HepG2 (cell line): Measurements from ENCODE around the gene ERF. TPM values are rescaled to one million over a fixed set of nuclear protein-coding genes. Genes with fewer than 3 reads are reported as not detected.

Experiments
- BHLHE40 ChIP-seq: IDR thresholded peaks from 2 replicates; pipeline ENCODE4 v1.6.1; 2011; ENCODE audit warnings: low read length, improper control_type of control experiment
- CBX1 ChIP-seq: IDR thresholded peaks from one replicate; pipeline ENCODE4 v1.6.1; 2016; ENCODE audit warnings: antibody characterized with exemption, low read depth
- FOXA3 ChIP-seq: IDR thresholded peaks from 2 replicates; pipeline ENCODE4 v1.6.1; 2016; ENCODE audit warnings: missing genetic modification reagents, missing compliant biosample characterization
- KLF9 ChIP-seq: IDR thresholded peaks from 2 replicates; pipeline ENCODE4 v1.6.1; 2016; ENCODE audit warnings: low read depth
- NCOR1 ChIP-seq: fragments of 200-600 bp; sonication (generic); IDR thresholded peaks from 2 replicates; pipeline ENCODE4 v1.7.0; 2017; ENCODE audit warnings: antibody characterized with exemption, low read length, borderline replicate concordance
- PCBP1 ChIP-seq: fragments of 200-400 bp; formaldehyde crosslinking; IDR thresholded peaks from 2 replicates; pipeline ENCODE4 v1.6.1; 2017; ENCODE audit warnings: mild to moderate bottlenecking, low read depth, low read length, borderline replicate concordance
- PLRG1 ChIP-seq: fragments of 450-650 bp; conservative IDR thresholded peaks from 2 replicates; pipeline ENCODE4 v1.6.1; 2016
- SP1 ChIP-seq, 2 experiments: fragments of 450-650 bp in 1 of 2; sonication (generic) in 1 of 2; formaldehyde crosslinking in 1 of 2; IDR thresholded peaks; 2 replicates each; pipeline versions ENCODE4 v1.4.0 to v1.6.1; 2016 to 2020; ENCODE audit warnings: missing genetic modification reagents in 1 of 2
- SYNCRIP ChIP-seq: fragments of 200-400 bp; formaldehyde crosslinking; IDR thresholded peaks from 2 replicates; pipeline ENCODE4 v1.6.1; 2018; ENCODE audit warnings: mild to moderate bottlenecking, low read depth, low read length; ENCODE audit not compliant: insufficient read depth
- ZKSCAN1 ChIP-seq: fragments of 150-350 bp; IDR thresholded peaks from 2 replicates; pipeline ENCODE4 v1.6.1; 2014; ENCODE audit warnings: low read length
- ZMYM3 ChIP-seq: sonication (generic); formaldehyde crosslinking; IDR thresholded peaks from 2 replicates; pipeline ENCODE4 v1.5.1; 2020; ENCODE audit warnings: mild to moderate bottlenecking, missing genetic modification reagents
- ZNF3 ChIP-seq: IDR thresholded peaks from 2 replicates; pipeline ENCODE4 v1.7.0; 2017; ENCODE audit warnings: inconsistent platforms
- ZNF317 ChIP-seq: sonication (generic); formaldehyde crosslinking; IDR thresholded peaks from 2 replicates; pipeline ENCODE4 v1.5.0; 2020; ENCODE audit warnings: mild to moderate bottlenecking, missing genetic modification reagents
- ZNF510 ChIP-seq: sonication (generic); formaldehyde crosslinking; IDR thresholded peaks from 2 replicates; pipeline ENCODE4 v1.4.0; 2020; ENCODE audit warnings: low read depth, mild to moderate bottlenecking, missing genetic modification reagents
- ZNF557 ChIP-seq: sonication (generic); formaldehyde crosslinking; IDR thresholded peaks from 2 replicates; pipeline ENCODE4 v1.4.0; 2020; ENCODE audit warnings: missing genetic modification reagents
- ZNF720 ChIP-seq: sonication (generic); formaldehyde crosslinking; IDR thresholded peaks from 2 replicates; pipeline ENCODE4 v1.4.0; 2020; ENCODE audit warnings: missing genetic modification reagents
- ZNF841 ChIP-seq: sonication (generic); formaldehyde crosslinking; IDR thresholded peaks from 2 replicates; pipeline ENCODE4 v1.8.1; 2023; ENCODE audit warnings: missing genetic modification reagents, borderline replicate concordance
- ZXDC ChIP-seq: sonication (generic); formaldehyde crosslinking; IDR thresholded peaks from 2 replicates; pipeline ENCODE4 v1.5.0; 2020; ENCODE audit warnings: mild to moderate bottlenecking, missing genetic modification reagents
- polyA plus RNA-seq, 8 experiments: library from polyadenylated mRNA; depleted of rRNA in 3 of 8; stranded (reverse) in 7 of 8; unstranded in 1 of 8; fragments of >200 nt; fragmentation: Illumina TruSeq in 4 of 8; extraction: Trizol in 4 of 8; gene quantifications; 2 replicates each; pipeline versions ENCODE4 v1.2.1 to v1.2.3, GENCODE V29; 2011 to 2016; ENCODE audit warnings: low read depth in 4 of 8, missing spikeins in 1 of 8, mixed read lengths in 1 of 8; ENCODE audit not compliant: insufficient read depth in 1 of 8
- total RNA-seq, 5 experiments: library from RNA; depleted of rRNA; stranded (reverse); fragments of >200 nt; fragmentation: Illumina TruSeq; extraction: Trizol; gene quantifications; 2 replicates each; pipeline ENCODE4 v1.2.3, GENCODE V29; 2016; ENCODE audit warnings: low read depth in 1 of 5
- TF ChIP-seq, protein P1 (sequence below): IDR thresholded peaks from 2 replicates; pipeline ENCODE4 v1.6.1; 2016; ENCODE audit warnings: missing compliant biosample characterization, missing genetic modification reagents, borderline replicate concordance
- TF ChIP-seq, protein P2 (sequence below): sonication (generic); formaldehyde crosslinking; IDR thresholded peaks from 2 replicates; pipeline ENCODE4 v1.8.0; 2022; ENCODE audit warnings: mild to moderate bottlenecking, missing genetic modification reagents, borderline replicate concordance
- TF ChIP-seq, protein P3 (sequence below): sonication (generic); formaldehyde crosslinking; IDR thresholded peaks from 2 replicates; pipeline ENCODE4 v1.8.0; 2022; ENCODE audit warnings: missing genetic modification reagents, mild to moderate bottlenecking, moderate library complexity, borderline replicate concordance

The ERF gene
- total and polyA plus RNA-seq, 2 of the 13 experiments (the other 11 are each of a cell fraction or from before 2014, with no cell fraction given), result 67.1 to 69.9 TPM

- TF ChIP-seq, protein P1, sequence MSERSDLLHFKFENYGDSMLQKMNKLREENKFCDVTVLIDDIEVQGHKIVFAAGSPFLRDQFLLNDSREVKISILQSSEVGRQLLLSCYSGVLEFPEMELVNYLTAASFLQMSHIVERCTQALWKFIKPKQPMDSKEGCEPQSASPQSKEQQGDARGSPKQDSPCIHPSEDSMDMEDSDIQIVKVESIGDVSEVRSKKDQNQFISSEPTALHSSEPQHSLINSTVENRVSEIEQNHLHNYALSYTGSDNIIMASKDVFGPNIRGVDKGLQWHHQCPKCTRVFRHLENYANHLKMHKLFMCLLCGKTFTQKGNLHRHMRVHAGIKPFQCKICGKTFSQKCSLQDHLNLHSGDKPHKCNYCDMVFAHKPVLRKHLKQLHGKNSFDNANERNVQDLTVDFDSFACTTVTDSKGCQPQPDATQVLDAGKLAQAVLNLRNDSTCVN (CRISPR knock-in tag), result no peak; the same call in 1 of the 2 replicates
- TF ChIP-seq ZNF720 (CRISPR knock-in tag) (no peak), FOXA3 (CRISPR knock-in tag) (peak; percentile 69; the same call in 1 of the 2 replicates), ZXDC (CRISPR knock-in tag) (no peak), CBX1 (peak; percentile 51), NCOR1 (peak; percentile 36; the same call in 1 of the 2 replicates), SYNCRIP (no peak), ZNF317 (CRISPR knock-in tag) (0 out of 2 replicates have a peak, but pooled peaks have one; percentile 25), SP1 (IDR thresholded peaks at IDR 0.05) (no peak), SP1 (CRISPR knock-in tag; IDR thresholded peaks at IDR 0.05) (no peak), ZKSCAN1 (no peak), ZNF3 (no peak), BHLHE40 (peak; percentile 41; the same call in 1 of the 2 replicates), KLF9 (no peak), PLRG1 (no peak), ZNF841 (CRISPR knock-in tag) (no peak), PCBP1 (peak; percentile 34; the same call in 1 of the 2 replicates), ZMYM3 (CRISPR knock-in tag) (no peak; the same call in 1 of the 2 replicates), ZNF510 (no peak), ZNF557 (CRISPR knock-in tag) (no peak)
- TF ChIP-seq, protein P2, sequence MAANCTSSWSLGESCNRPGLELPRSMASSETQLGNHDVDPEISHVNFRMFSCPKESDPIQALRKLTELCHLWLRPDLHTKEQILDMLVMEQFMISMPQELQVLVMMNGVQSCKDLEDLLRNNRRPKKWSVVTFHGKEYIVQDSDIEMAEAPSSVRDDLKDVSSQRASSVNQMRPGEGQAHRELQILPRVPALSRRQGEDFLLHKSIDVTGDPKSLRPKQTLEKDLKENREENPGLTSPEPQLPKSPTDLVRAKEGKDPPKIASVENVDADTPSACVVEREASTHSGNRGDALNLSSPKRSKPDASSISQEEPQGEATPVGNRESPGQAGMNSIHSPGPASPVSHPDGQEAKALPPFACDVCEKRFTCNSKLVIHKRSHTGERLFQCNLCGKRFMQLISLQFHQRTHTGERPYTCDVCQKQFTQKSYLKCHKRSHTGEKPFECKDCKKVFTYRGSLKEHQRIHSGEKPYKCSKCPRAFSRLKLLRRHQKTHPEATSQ, result no peak
- TF ChIP-seq, protein P3, sequence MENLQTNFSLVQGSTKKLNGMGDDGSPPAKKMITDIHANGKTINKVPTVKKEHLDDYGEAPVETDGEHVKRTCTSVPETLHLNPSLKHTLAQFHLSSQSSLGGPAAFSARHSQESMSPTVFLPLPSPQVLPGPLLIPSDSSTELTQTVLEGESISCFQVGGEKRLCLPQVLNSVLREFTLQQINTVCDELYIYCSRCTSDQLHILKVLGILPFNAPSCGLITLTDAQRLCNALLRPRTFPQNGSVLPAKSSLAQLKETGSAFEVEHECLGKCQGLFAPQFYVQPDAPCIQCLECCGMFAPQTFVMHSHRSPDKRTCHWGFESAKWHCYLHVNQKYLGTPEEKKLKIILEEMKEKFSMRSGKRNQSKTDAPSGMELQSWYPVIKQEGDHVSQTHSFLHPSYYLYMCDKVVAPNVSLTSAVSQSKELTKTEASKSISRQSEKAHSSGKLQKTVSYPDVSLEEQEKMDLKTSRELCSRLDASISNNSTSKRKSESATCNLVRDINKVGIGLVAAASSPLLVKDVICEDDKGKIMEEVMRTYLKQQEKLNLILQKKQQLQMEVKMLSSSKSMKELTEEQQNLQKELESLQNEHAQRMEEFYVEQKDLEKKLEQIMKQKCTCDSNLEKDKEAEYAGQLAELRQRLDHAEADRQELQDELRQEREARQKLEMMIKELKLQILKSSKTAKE (CRISPR knock-in tag), result no peak
These were observed 13.3 kb upstream of the ERF start (continued) for GRCh38 chr19:42268142-42268703.
